Dermis blood vessel endothelial cell (primary cell): ENCODE measurements around the gene TTC3. TPM values are rescaled to one million over a fixed set of nuclear protein-coding genes. Genes with fewer than 3 reads are reported as not detected.
A peak's percentile ranks its signal among the peaks of the same experiment; 100 is the strongest.
"Not testable (repeated sequence)": the region's sequence is repeated elsewhere in the genome, so short reads cannot be mapped to it uniquely, and the experiment has no call there.

Experiments used
- DNase-seq: peaks from one replicate; pipeline ENCODE4 v3.0.0; 2010
- total RNA-seq: library from RNA; depleted of rRNA; stranded (reverse); fragments of >200 nt; gene quantifications from 2 replicates; pipeline ENCODE4 v1.2.3, GENCODE V29; 2014

The TTC3 gene
- total RNA-seq, 1 donor from 2014 or later: 198 TPM

DNA sequence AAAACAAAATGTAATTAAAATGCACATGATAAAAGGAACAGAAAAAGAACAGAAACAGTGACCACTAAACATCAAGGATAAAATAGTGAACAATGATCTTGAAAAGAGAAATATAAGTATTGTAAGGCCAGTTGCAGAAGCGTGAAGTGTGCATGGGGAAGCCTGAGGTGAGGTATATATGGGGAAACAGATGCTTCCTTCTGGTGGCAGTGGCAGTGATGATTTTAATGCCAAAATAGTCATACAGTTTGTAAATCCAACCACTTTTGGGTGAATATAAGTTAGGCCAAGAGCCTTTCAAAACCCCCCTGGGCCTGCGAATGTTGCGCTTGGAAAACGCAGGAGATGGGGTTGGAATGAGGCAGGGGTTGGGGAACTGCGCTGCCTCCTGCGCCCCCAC lies 27.3 kb downstream of the TTC3 start:
- no peak for DNase-seq

DNA sequence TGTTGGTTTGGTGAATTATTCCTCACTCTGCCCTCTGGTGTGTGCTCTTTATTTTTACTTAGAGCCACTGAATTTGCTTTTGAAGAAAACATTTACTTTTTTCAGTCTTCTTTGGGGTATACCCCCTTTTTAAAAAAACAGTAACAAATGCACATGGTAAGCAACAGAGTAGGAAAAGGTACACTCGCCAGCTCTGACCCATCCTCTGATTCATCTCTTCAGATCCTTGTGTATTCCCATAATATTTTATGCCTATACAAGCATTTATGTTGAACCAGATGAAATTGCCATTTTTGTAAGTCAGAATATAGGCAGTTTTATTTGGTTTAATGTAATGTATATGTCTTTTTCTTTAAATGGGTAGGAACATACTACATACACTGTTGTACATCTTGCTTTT lies 28.3 kb downstream of the TTC3 start:
- DNase-seq: no peak

DNA sequence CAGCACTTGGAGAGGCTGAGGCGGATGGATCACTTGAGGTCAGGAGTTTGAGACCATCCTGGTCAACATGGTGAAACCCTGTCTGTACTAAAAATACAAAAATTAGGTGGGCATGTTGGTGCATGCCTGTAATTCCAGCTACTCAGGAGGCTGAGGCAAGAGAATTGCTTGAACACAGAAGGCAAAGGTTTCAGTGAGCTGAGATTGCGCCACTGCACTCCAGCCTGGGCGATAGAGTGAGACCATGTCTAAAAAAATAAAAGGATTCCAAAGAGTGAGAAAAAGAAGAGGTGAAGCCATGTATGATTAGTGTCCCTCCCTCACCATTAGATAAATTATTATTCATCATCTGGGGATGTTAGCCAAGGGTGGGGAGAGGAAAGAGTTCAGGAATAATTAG lies 29.7 kb downstream of the TTC3 start:
- not testable (repeated sequence) for DNase-seq

DNA sequence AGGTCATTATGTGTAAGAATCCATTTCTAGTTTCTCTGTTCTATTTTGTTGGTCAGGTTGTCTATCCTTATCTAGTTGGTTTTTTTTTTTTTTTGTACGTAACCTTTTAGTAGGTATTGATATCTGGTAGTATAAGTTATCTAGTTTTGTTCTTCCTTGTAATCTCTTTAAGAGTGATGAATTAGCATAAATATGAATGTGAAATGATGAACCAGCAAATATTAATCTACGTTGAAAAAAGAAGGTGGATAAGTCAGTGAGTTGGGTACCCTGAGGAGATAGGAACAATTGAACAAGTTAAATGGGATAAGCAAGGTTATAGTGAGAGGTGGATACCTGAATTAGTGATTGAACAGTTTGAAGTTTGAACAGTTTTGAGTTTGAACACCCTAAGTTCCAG lies 33.9 kb downstream of the TTC3 start:
- no peak for DNase-seq

DNA sequence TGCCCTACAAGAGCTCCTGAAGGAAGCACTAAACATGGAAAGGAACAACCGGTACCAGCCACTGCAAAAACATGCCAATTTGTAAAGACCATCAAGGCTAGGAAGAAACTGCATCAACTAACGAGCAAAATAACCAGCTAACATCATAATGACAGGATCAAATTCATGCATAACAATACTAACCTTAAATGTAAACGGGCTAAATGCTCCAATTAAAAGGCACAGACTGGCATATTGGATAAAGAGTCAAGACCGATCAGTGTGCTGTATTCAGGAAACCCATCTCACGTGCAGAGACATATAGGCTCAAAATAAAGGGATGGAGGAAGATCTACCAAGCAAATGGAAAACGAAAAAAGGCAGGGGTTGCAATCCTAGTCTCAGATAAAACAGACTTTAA lies 38.0 kb downstream of the TTC3 start:
- DNase-seq: not testable (repeated sequence)

GRCh38 chr21:37114301-37114700 lies 41.2 kb downstream of the TTC3 start:
- not testable (repeated sequence) for DNase-seq

DNA sequence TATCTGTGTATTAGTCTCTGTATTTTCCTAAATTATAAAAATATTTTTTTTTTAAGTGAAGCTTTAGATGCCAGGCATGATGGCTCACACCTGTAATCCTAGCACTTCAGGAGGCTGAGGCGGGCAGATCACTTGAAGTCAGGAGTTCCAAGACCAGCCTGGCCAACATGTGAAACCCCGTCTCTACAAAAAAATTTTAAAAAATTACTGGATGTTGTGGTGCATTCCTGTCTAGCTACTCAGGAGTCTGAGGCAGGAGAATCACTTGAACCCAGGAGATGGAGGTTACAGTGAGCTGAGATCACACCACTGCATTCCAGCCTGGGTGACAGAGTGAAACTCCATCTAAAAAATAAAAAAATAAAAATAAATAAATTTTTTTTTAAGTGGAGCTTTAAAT lies 43.4 kb downstream of the TTC3 start:
- DNase-seq: not testable (repeated sequence)

DNA sequence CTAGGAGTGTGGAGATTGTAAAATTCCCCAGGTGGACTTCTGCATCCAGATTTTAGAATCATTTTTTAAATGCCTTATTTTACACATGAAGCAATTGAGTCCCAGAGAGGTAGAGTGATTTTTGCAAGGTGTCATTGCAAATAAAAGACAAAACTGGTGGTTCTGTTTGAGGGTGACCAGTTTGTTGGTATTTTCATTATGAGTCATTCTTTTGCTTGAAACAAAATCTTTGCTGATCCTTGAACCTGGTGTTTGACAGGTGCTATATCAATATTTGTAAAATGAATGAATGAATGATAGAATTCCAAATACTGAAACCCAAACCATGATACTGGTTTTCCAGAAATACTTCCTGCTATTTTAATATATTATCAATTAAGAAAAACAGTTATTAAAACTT lies 44.1 kb downstream of the TTC3 start:
- DNase-seq: no peak

- DNase-seq: no peak
Observed at GRCh38 chr21:37118187-37118826, 45.3 kb downstream of the TTC3 start.

DNA sequence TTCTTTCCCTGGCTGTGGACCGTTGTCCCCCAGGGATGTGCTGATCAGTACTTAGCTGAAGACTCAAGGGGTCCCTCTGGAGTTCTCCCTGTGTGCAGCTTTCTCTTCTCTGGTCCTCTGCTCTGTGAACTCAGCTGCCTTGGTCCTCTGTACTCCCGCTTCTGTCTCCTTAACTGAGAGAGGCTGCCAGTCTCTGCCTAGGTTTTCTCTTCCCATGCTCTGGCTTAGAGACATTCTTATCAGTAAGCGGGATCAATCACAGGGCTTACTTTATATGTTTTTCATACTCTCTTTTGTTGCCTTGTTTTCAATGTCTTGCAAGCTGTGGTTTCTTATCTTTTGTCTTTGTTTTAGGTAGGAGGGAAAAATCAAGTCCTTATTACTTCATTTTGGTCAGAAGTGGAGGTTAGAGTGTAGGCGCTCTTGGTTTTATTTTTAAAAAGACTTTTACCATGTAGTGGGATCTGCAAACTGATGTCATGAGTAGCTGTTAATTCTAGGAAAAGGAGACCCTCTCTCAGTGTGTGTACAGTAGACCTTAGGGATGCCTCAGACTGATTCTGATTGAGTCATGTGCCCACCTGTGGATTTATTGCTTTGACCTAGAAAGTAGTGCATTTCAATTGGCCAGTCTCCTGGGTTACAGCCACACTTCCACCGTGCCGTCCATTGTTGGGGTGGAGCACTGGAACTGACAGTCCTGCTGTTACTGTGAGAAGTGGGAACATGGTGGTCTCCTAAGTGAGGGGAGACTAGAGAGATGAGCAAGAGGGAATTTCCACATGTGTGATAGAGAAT lies 46.6 kb downstream of the TTC3 start:
- no peak for DNase-seq

GRCh38 chr21:37128076-37128475 lies 55.0 kb downstream of the TTC3 start:
- no peak for DNase-seq

DNA sequence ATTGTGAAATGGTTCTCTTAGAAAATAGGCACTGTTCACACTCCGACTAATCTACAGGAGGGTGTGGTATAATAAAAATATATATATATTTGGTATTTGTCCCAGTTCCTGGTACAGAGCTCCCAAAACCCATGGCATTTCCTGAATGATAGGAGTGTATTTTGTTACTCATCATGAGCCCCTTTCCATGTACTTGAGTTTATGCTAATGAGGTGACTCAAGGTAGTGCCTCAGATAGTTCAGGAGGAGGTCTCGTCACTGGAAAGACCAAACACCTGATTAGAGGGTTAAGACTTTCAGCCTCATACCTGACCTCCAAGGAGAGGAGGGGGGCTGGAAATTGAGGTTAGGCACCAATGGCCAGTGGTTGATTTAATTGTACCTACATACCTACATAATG lies 57.9 kb downstream of the TTC3 start:
- DNase-seq: no peak

DNA sequence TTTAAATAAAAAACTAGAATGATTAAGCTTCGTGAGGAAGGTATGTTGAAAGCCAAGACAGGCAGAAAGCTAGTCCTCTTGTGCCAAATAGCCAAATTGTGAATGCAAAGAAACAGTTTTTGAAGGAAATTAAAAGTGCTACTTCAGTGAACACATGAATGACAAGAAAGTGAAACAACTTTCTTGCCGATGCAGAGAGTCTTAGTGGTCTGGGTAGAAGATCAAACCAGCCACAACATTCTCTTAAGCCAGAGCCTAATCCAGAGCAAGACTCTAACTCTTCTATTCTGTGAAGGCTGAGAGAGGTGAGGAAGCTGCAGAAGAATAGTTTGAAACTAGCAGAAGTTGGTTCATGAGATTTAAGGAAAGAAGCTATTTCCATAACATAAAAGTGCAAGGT lies 63.2 kb downstream of the TTC3 start:
- DNase-seq: no peak

DNA sequence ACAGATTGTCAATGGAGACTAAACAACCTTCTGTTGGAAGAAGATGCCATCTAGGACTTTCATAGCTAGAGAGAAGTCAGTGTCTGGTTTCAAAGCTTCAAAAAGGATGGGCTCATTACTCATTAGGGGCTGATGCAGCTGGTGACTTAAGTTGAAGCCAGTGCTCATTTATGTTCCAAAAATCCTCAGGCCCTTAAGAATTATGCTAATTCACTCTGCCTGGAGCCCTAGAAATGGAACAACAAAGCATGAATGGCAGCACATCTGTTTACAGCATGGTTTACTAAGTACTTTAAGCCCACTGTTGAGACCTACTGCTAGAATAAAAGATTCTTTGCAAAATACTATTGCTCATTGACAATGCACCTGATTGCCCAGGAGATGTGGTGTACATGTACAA lies 63.7 kb downstream of the TTC3 start:
- no peak for DNase-seq

DNA sequence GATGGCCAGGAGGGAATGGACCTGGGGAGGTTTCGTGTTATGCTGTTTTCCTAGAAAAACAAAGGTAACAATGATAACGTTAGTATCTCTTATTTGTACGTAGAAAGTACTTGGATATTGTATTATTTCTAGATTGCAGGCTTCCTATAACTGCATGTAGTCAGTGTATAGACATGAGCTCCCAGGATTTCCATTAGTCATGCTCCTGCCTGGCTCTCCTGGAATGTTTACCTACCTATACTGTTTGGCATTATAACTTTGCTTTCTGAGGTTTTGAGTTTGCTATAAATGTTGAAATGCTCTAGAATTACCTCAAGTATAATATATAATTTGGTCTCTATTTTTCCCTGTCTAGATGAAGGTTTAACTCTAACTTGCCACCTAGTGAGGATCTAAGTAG lies 66.1 kb downstream of the TTC3 start:
- DNase-seq: no peak

DNA sequence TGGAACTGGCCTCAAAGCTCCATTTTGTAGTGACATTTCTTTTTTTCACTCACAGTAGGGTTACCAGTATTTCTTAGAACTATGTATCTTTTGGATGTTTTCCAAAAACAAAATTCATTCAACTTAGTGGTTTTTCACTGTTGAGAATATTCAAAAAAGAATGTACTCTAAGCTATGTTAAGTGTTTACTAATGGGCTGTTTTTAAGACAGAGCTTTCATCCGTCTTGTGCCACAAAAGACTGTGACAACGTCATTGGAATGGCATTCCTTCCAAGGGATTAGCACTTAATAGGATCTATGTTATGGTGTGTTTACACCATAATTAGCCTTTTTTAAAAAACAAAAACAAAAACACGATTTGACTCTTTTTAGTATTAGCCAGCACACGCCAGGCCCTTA lies 66.8 kb downstream of the TTC3 start:
- DNase-seq: no peak

GRCh38 chr21:37143392-37143791 lies 70.3 kb downstream of the TTC3 start:
- DNase-seq: not testable (repeated sequence)

DNA sequence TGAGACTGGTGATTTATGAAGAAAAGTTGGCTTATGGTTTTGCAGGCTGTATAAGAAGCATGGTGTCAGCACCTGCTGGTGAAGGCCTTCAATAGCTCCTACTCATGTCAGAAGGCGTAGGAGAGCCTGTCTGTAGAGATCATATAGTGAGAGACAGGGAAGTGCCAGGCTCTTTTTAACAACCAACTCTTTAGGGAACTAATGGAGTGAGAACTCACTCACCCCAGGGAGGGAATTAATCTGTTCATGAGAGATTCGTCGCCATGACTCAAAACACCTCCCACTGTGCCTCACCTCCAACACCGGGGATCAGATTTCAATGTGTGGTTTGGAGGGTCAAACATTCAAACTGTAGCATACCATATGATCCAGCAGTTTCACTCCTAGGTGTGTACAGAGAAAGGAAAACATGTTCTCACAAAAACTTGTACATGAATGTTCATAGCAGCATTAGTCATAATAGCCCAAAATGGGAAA lies 72.6 kb downstream of the TTC3 start:
- no peak for DNase-seq

- peak; percentile 27 for DNase-seq
Observed at GRCh38 chr21:37146320-37147235, 73.5 kb downstream of the TTC3 start.

DNA sequence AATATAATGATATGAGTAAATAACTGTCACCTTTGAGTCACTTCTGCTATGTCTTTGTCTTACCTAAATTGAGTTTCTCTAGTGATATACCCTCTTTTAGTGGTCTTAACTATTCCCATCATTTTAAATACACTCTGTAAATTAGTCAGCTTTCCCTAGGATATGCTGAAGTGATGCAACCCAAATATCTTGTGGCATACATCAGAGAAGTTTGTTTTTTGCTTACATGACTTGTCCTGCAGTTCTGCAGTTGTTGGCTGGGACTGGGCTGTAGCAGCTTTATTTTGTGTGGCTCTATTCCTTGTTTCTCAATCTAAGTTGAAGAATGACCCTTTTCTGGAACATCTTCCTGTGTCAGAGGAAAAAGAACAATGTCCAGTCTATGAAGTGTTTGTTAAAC lies 76.4 kb downstream of the TTC3 start:
- no peak for DNase-seq

DNA sequence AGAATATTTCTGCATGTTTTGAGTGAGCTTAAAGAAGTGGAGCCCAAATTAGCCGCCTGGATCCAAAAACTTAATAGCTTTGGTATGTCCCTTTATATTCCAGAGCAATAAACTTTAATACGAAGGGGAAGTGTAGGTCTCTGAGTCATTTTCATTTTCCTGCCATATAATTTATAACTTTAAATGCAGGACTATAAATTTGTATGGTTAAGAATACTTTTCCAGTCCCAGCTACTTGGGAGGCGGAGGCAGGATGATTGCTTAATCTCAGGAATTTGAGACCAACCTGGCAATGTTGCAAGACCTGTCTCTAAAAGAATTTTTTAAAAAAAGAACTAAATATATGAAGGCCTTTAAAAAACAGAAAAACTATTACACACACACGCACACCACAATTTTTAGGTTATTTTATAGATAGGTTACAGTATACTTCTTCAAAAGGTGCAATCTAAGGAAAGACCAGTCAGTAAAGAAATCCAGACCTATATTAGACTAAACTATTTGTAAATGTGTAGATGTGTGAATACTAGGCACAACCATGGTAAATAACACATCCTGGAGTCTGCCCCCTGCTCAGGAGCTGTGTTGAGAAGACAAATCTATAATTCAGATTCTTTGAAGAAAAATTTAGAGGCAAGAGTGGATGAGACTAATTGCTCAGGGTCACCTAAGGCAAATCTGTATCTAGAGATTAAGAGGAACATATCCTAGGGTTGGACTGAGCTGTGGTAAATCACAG lies 80.3 kb downstream of the TTC3 start:
- DNase-seq: peak; percentile 43

- DNase-seq: no peak
Observed at GRCh38 chr21:37153935-37154350, 80.9 kb downstream of the TTC3 start.
